ENCODE measurements around the gene TMEM63A. TPM values are rescaled to one million over a fixed set of nuclear protein-coding genes. Genes with fewer than 3 reads are reported as not detected.

TMEM63A gene
- polyA plus RNA-seq, 1 donor (not counting 4 experiments of a cell fraction or from before 2014, with no cell fraction given) = 16.5 TPM

GRCh38 chr1:225822655-225823403 lies 59.4 kb downstream of the TMEM63A start:
- H3K9me1 ChIP-seq (ENCODE audit: control insufficient read depth, extremely low read depth, insufficient read depth, low read length) = no peaks in the 10 kb centered on the region
- DNase-seq (ENCODE audit: low read depth, low spot score) (no peak), FAIRE-seq (no peak)
- dilution Hi-C loops (cut with MboI; ENCODE audit: extremely low pct_ligation_motif_present, low sequenced_read_pairs) = no loop called here
- H3K36me3 ChIP-seq (ENCODE audit: control insufficient read depth in 2 of 2, extremely low read depth in 1 of 2, insufficient read depth in 2 of 2, low read length in 2 of 2) = no peaks in the 10 kb centered on the region
- H3K4me1 ChIP-seq (ENCODE audit: control insufficient read depth, extremely low read depth, insufficient read depth, low read length) = peaks cover 6% of the 10 kb centered on the region
- H4K20me1 ChIP-seq (ENCODE audit: control insufficient read depth, extremely low read depth, insufficient read depth, low read length) = no peaks in the 10 kb centered on the region
- no peaks in the 10 kb centered on the region for H3K27me3 ChIP-seq (ENCODE audit: control insufficient read depth, extremely low read depth, insufficient read depth, low read length)
- no peak overlapping the region for H2AFZ ChIP-seq (ENCODE audit: control insufficient read depth, low read length)
- TF ChIP-seq CTCF (optimal IDR thresholded peaks at IDR 0.05 in 1 of 3, IDR thresholded peaks at IDR 0.05 in 1 of 3, conservative IDR thresholded peaks at IDR 0.05 in 1 of 3; ENCODE audit: extremely low read depth in 1 of 3, insufficient read depth in 2 of 3, low read length in 3 of 3) = no peak
- TF ChIP-seq EZH2 (IDR thresholded peaks at IDR 0.05; ENCODE audit: low read length) = no peak
- no peak overlapping the region for H3K27ac ChIP-seq (ENCODE audit: control insufficient read depth, insufficient read depth, low read length)
- H3K4me3 ChIP-seq (ENCODE audit: control insufficient read depth in 2 of 3, extremely low read depth in 1 of 3, insufficient read depth in 2 of 3, low read depth in 1 of 3, low read length in 3 of 3) = no peak overlapping the region
- no peak overlapping the region for H3K4me2 ChIP-seq (ENCODE audit: control insufficient read depth, extremely low read depth, insufficient read depth, low read depth, low read length)
- no peaks in the 10 kb centered on the region for H3K9me3 ChIP-seq (ENCODE audit: control insufficient read depth, low read depth, low read length)
- no peak overlapping the region for H3K9ac ChIP-seq (ENCODE audit: control insufficient read depth, extremely low read depth, insufficient read depth, low read length)
- no peaks in the 10 kb centered on the region for H3K79me2 ChIP-seq (ENCODE audit: control insufficient read depth, insufficient read depth, low read length)

DNA sequence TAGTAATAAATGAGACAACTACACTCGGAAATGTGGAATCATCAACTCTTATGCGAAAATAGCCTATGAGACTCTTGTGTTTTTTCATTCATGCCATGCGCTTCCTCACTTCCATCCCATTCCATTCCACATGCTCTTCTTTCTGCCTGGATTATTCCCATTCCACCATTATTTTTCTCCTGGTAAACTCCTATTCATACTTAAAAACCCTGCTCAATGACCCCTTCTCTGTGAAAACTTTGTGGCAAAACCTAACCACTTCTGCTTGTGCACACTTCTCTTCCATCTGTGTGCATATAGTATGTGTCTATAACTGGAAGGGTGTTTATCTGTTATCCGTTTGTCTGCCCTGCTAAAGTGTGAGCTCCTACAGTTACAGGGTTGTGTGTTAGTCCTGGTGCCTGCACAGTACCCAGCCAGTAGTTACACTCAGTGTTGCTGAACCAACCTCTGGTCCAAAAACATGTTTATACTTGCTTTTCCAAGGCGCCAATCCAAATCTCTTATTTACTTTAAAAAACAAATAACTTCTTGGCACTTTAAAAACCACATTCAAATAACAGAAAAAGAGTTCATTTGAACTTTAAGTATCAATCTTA lies 61.6 kb downstream of the TMEM63A start:
- H3K9me1 ChIP-seq (ENCODE audit: control insufficient read depth, extremely low read depth, insufficient read depth, low read length) = no peaks in the 10 kb centered on the region
- TF ChIP-seq EZH2 (IDR thresholded peaks at IDR 0.05; ENCODE audit: low read length) (no peak), CTCF (optimal IDR thresholded peaks at IDR 0.05 in 1 of 3, IDR thresholded peaks at IDR 0.05 in 1 of 3, conservative IDR thresholded peaks at IDR 0.05 in 1 of 3; ENCODE audit: extremely low read depth in 1 of 3, insufficient read depth in 2 of 3, low read length in 3 of 3) (no peak)
- no peaks in the 10 kb centered on the region for H3K27me3 ChIP-seq (ENCODE audit: control insufficient read depth, extremely low read depth, insufficient read depth, low read length)
- DNase-seq (ENCODE audit: low read depth, low spot score) (no peak), FAIRE-seq (no peak)
- no peak overlapping the region for H3K27ac ChIP-seq (ENCODE audit: control insufficient read depth, insufficient read depth, low read length)
- no peaks in the 10 kb centered on the region for H3K36me3 ChIP-seq (ENCODE audit: control insufficient read depth in 2 of 2, extremely low read depth in 1 of 2, insufficient read depth in 2 of 2, low read length in 2 of 2)
- no peaks in the 10 kb centered on the region for H3K79me2 ChIP-seq (ENCODE audit: control insufficient read depth, insufficient read depth, low read length)
- H3K9ac ChIP-seq (ENCODE audit: control insufficient read depth, extremely low read depth, insufficient read depth, low read length) = no peak overlapping the region
- H3K4me2 ChIP-seq (ENCODE audit: control insufficient read depth, extremely low read depth, insufficient read depth, low read depth, low read length) = no peak overlapping the region
- no peak overlapping the region for H2AFZ ChIP-seq (ENCODE audit: control insufficient read depth, low read length)
- dilution Hi-C loops (cut with MboI; ENCODE audit: extremely low pct_ligation_motif_present, low sequenced_read_pairs) = no loop called here
- H3K4me3 ChIP-seq (ENCODE audit: control insufficient read depth in 2 of 3, extremely low read depth in 1 of 3, insufficient read depth in 2 of 3, low read depth in 1 of 3, low read length in 3 of 3) = no peak overlapping the region
- peaks cover 12% of the 10 kb centered on the region for H3K4me1 ChIP-seq (ENCODE audit: control insufficient read depth, extremely low read depth, insufficient read depth, low read length)
- no peaks in the 10 kb centered on the region for H4K20me1 ChIP-seq (ENCODE audit: control insufficient read depth, extremely low read depth, insufficient read depth, low read length)
- H3K9me3 ChIP-seq (ENCODE audit: control insufficient read depth, low read depth, low read length) = no peaks in the 10 kb centered on the region

All from keratinocyte (primary cell).